GM12878 (cell line): Measurements from ENCODE around the gene CAPN15. TPM values are rescaled to one million over a fixed set of nuclear protein-coding genes. Genes with fewer than 3 reads are reported as not detected.

Experiments used
- BCLAF1 ChIP-seq: fragments of 450-650 bp; IDR thresholded peaks from 2 replicates; pipeline ENCODE4 v1.6.1; 2017; ENCODE audit warnings: antibody characterized with exemption, mild to moderate bottlenecking, moderate library complexity
- NR2F1 ChIP-seq: fragments of 450-650 bp; conservative IDR thresholded peaks from 2 replicates; pipeline ENCODE4 v1.6.1; 2017; ENCODE audit warnings: mild to moderate bottlenecking
- SMAD1 ChIP-seq: fragments of 450-650 bp; IDR thresholded peaks from 2 replicates; pipeline ENCODE4 v1.6.1; 2018; ENCODE audit warnings: mild to moderate bottlenecking, low read depth; ENCODE audit not compliant: partially characterized antibody
- SMARCA5 ChIP-seq: fragments of 450-650 bp; IDR thresholded peaks from 2 replicates; pipeline ENCODE4 v1.6.1; 2017; ENCODE audit warnings: mild to moderate bottlenecking
- SPI1 ChIP-seq: IDR thresholded peaks from 2 replicates; pipeline ENCODE4 v1.6.1; 2011; ENCODE audit warnings: low read depth, mild to moderate bottlenecking, low read length, moderate library complexity, borderline replicate concordance; ENCODE audit not compliant: insufficient read depth
- TARDBP ChIP-seq: IDR thresholded peaks from 2 replicates; pipeline ENCODE4 v1.6.1; 2016; ENCODE audit warnings: borderline replicate concordance
- ZBED1 ChIP-seq: IDR thresholded peaks from 2 replicates; pipeline ENCODE4 v1.6.1; 2016; ENCODE audit warnings: borderline replicate concordance
- ZNF207 ChIP-seq: fragments of 450-650 bp; IDR thresholded peaks from 2 replicates; pipeline ENCODE4 v1.6.1; 2014; ENCODE audit warnings: antibody characterized with exemption, mild to moderate bottlenecking, borderline replicate concordance
- ZNF592 ChIP-seq: fragments of 450-650 bp; IDR thresholded peaks from 2 replicates; pipeline ENCODE4 v1.6.1; 2017; ENCODE audit warnings: mild to moderate bottlenecking, moderate library complexity
- polyA plus RNA-seq, 11 experiments: library from polyadenylated mRNA; depleted of rRNA in 4 of 11; unstranded in 6 of 11; stranded (reverse) in 5 of 11; fragments of >200 nt; fragmentation: Nextera tagmentation in 4 of 11; fragmentation: Illumina TruSeq in 1 of 11; extraction: Ambion mirVana in 4 of 11; extraction: Trizol in 1 of 11; gene quantifications; 1 replicate in 1 of 11; 2 replicates in 10 of 11; pipeline versions ENCODE4 v1.2.1 to v1.2.3, GENCODE V29; 2011 to 2016; ENCODE audit warnings: inconsistent platforms in 2 of 11, missing spikeins in 2 of 11, low read depth in 1 of 11
- total RNA-seq, 4 experiments: library from RNA; depleted of rRNA in 3 of 4; stranded (reverse); fragments of >200 nt in 3 of 4; fragmentation: Illumina TruSeq in 1 of 4; extraction: Trizol in 1 of 4; gene quantifications; 2 replicates each; pipeline versions ENCODE4 v1.2.1 to v1.2.3, GENCODE V29; 2013 to 2021

Gene CAPN15
- total and polyA plus RNA-seq, 10 of the 15 experiments (the other 5 are each of a cell fraction or from before 2014, with no cell fraction given) = 0.40 to 78.5 (median 8.3) TPM

- TF ChIP-seq SMARCA5 (no peak), ZNF207 (no peak), SMAD1 (no peak), BCLAF1 (no peak), ZBED1 (no peak), TARDBP (no peak), NR2F1 (no peak), ZNF592 (no peak), SPI1 (no peak)
These were observed 12.5 kb downstream of the CAPN15 start (continued) for GRCh38 chr16:539901-540530.
